Bronchial epithelial cell (primary cell): ENCODE results near the gene HSPA1B. TPM values are rescaled to one million over a fixed set of nuclear protein-coding genes. Genes with fewer than 3 reads are reported as not detected.
"Not testable (repeated sequence)": the region's sequence is repeated elsewhere in the genome, so short reads cannot be mapped to it uniquely, and the experiment has no call there.

ENCODE experiments used
- DNase-seq: peaks from one replicate; pipeline ENCODE4 v3.0.0-alpha.2; 2010; ENCODE audit warnings: low read depth
- FAIRE-seq: peaks from 2 replicates; lab custom pipeline; 2011; peaks lifted over from hg19 to GRCh38; lab: Jason Lieb, UNC
- H3K27me3 ChIP-seq: 2 replicates; pipeline ENCODE4 v1.5.1; 2011; ENCODE audit warnings: low read length; ENCODE audit not compliant: control insufficient read depth, insufficient read depth
- H3K36me3 ChIP-seq: 2 replicates; pipeline ENCODE4 v1.5.1; 2011; ENCODE audit warnings: low read length; ENCODE audit not compliant: control insufficient read depth, insufficient read depth
- H3K4me3 ChIP-seq: 2 replicates; pipeline ENCODE4 v1.5.1; 2011; ENCODE audit warnings: mild to moderate bottlenecking, low read depth, low read length, control low read depth
- total RNA-seq: library from RNA; depleted of rRNA; stranded (reverse); fragments of >200 nt; gene quantifications from 2 replicates; pipeline ENCODE4 v1.2.1, GENCODE V29; 2014
- TF ChIP-seq, protein P1 (sequence below): IDR thresholded peaks from 2 replicates; pipeline ENCODE4 v1.5.1; 2011; ENCODE audit warnings: mild to moderate bottlenecking, moderate library complexity, low read length, control low read depth, inconsistent platforms; ENCODE audit not compliant: insufficient read depth, severe bottlenecking

HSPA1B gene
- total RNA-seq, 1 donor from 2014 or later = 118 TPM

GRCh38 chr6:31795616-31796298, 31.8 kb upstream of the HSPA1B start, which contains the start of gene VARS1:
Gene VARS1, minus strand, starts transcription at chr6:31795752. Its CDS starts 535 bp downstream, at chr6:31795217.
- Histone ChIP-seq H3K36me3 (peaks cover 13% of the 10 kb centered on the region), H3K4me3 (peak within 1 kb of the TSS; percentile 95), H3K27me3 (no peaks in the 10 kb centered on the region)
- TF ChIP-seq, protein P1, sequence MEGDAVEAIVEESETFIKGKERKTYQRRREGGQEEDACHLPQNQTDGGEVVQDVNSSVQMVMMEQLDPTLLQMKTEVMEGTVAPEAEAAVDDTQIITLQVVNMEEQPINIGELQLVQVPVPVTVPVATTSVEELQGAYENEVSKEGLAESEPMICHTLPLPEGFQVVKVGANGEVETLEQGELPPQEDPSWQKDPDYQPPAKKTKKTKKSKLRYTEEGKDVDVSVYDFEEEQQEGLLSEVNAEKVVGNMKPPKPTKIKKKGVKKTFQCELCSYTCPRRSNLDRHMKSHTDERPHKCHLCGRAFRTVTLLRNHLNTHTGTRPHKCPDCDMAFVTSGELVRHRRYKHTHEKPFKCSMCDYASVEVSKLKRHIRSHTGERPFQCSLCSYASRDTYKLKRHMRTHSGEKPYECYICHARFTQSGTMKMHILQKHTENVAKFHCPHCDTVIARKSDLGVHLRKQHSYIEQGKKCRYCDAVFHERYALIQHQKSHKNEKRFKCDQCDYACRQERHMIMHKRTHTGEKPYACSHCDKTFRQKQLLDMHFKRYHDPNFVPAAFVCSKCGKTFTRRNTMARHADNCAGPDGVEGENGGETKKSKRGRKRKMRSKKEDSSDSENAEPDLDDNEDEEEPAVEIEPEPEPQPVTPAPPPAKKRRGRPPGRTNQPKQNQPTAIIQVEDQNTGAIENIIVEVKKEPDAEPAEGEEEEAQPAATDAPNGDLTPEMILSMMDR = peak; percentile 89
- peak; percentile 77 for DNase-seq
- FAIRE-seq = no peak

DNA sequence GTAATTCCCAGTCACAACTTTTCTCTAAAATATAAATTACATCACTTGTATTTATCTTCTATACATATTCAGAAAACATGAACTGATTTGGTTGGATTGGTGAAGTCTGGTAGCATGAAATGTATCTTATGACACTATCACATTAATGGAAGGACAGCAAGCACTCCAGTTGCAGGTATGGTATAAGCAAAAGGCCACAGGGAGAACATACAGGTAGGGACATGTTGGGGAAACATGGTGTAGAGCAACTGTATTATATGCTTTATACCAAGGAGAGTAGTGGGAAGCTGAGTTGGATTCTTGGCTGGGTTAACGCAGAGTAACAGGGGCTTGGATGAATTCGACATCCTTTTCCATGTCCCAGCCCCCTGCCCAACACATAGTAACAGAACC, 30.5 kb upstream of the HSPA1B start:
- Histone ChIP-seq H3K36me3 (peaks cover 7% of the 10 kb centered on the region), H3K27me3 (no peaks in the 10 kb centered on the region), H3K4me3 (no peak overlapping the region)
- FAIRE-seq = no peak
- TF ChIP-seq, protein P1 = no peak
- DNase-seq = peak; percentile 47

DNA sequence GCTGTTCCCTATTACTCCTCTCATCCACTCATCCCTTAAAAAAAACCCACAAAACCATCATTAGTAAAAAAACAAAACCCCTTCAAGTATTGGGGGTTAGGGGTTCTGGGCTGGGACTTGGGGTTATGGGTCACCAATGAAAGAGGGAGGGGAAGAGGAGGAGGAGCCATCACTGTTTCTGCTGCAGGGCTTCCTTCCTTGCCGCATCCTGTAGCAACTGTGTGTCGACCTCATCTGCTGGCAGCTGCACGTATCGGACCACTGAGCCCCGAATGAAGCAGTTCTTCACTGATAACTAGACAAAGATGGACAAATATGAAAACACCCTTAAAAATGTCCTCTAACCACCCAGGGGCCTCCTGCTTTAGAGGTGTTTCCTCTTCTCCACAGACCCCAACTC, 29.9 kb upstream of the HSPA1B start:
- Histone ChIP-seq H3K36me3 (peaks cover 2% of the 10 kb centered on the region), H3K27me3 (no peaks in the 10 kb centered on the region), H3K4me3 (no peak overlapping the region)
- no peak for FAIRE-seq
- no peak for DNase-seq
- TF ChIP-seq, protein P1 = no peak

DNA sequence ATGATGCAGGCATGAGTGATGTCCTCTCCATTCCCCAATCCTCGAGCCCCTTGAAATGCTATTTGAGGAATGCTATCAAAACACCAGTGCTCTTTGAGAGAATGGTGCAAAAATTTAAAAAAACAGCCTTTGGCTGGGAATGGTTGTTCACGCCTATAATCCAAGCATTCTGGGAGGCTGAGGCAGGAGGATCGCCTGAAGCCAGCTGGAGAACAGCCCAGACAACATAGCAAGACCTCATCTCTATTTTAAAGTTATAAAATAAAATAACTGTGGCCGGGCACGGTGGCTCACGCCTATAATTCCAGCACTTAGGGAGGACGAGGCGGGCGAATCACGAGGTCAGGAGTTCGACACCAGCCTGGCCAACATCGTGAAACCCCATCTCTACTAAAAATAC, 27.8 kb upstream of the HSPA1B start:
- no peak for DNase-seq
- TF ChIP-seq, protein P1 = no peak
- Histone ChIP-seq H3K4me3 (no peak overlapping the region), H3K36me3 (no peaks in the 10 kb centered on the region), H3K27me3 (no peaks in the 10 kb centered on the region)
- no peak for FAIRE-seq

GRCh38 chr6:31801031-31801927, 26.3 kb upstream of the HSPA1B start:
- not testable (repeated sequence) for DNase-seq, H3K4me3 ChIP-seq, H3K36me3 ChIP-seq, FAIRE-seq, H3K27me3 ChIP-seq

GRCh38 chr6:31805939-31806469, 21.5 kb upstream of the HSPA1B start:
- H3K27me3 ChIP-seq = no peaks in the 10 kb centered on the region
- FAIRE-seq (no peak), DNase-seq (peak; percentile 51)
- TF ChIP-seq, protein P1 = no peak
- H3K4me3 ChIP-seq = peak overlapping the region; percentile 60
- H3K36me3 ChIP-seq = no peaks in the 10 kb centered on the region
